ENCODE measurements around the gene GPRIN3. TPM values are rescaled to one million over a fixed set of nuclear protein-coding genes. Genes with fewer than 3 reads are reported as not detected.
"Not testable (repeated sequence)": the region's sequence is repeated elsewhere in the genome, so short reads cannot be mapped to it uniquely, and the experiment has no call there.

The GPRIN3 gene
- total RNA-seq, 2 donors from 2014 or later = 16.6 to 21.1 TPM

GRCh38 chr4:89316931-89317366 lies 9.3 kb upstream of the GPRIN3 start:
- intact Hi-C loops (cut with DNase I, micrococcal nuclease) = no loop called here
- ATAC-seq (peak; percentile 52), DNase-seq (no peak)

DNA sequence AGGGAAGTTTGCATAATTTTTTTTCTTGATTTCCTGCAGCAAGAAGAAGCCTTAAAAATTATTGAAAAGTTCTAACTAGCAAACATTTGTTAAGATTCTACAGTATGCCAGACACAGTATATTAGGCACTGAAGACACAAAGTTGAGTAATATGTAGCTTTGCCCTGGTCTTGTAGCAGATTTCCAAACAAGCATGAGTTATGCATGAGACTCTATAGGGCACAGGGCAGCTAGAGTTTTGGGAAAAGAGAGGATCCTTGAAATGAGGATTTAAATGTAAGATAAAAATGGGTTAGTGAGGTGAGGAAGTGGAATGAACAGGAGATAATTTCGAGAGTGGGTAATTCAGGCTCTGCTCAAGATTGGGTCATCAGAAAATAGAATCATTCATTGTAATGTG lies 8.6 kb upstream of the GPRIN3 start:
- DNase-seq (no peak), ATAC-seq (no peak)
- intact Hi-C loops (cut with DNase I, micrococcal nuclease) = no loop called here

GRCh38 chr4:89314291-89314690 lies 6.7 kb upstream of the GPRIN3 start:
- no peak for DNase-seq
- intact Hi-C loops (cut with DNase I, micrococcal nuclease) = no loop called here
- ATAC-seq = no peak

DNA sequence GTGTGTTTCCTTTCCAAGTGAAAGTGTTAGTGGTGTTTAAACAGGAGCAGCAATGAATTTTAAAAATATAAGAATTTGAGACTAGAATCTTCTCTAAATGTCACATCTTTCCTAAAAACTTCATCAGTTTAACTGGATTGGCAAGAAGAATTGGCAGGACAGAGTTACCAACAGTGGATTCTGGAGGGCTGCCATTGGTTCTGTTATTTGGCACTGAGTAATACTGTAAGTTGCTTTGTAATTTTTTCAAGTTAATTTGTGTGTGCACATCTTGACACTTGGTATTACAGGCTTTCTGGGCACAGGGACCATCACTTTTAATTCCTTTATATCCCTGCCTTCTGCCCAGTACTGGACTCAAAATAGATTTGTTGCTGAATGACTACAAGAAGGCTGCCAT lies 4.5 kb upstream of the GPRIN3 start:
- DNase-seq (no peak), ATAC-seq (no peak)
- intact Hi-C loops (cut with DNase I, micrococcal nuclease) = no loop called here

DNA sequence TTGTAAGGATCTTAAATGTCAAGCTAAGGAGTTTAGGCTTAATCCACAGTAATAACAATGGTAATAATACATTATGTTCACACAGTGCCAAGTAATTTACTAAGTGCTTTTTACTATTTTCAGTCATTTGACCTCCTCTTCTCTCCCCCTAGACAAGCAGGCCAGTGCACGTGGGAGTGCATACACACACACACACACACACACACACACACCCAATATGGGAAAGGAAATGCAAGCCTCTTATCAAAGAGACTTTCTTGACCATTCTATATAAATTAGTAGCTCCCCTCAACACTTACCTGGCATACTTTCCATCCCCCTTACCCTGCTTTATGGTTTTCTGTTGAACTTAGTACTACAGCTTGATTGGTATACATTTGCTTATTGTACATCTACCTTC lies 3.8 kb upstream of the GPRIN3 start:
- DNase-seq = no peak
- no peak for ATAC-seq
- intact Hi-C loops (cut with DNase I, micrococcal nuclease) = no loop called here

DNA sequence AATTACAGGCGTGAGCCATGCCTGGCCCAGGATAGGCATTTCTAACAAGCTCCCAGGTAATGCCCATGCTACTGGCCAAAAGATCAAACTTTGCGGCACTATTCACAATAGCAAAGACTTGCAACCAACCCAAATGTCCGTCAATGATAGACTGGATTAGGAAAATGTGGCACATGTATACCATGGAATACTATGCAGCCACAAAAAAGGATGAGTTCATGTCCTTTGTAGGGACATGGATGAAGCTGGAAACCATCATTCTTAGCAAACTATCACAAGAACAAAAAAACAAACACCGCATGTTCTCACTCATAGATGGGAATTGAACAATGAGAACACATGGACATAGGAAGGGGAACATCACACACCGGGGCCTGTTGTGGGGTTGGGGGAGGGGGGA lies 1.6 kb upstream of the GPRIN3 start:
- intact Hi-C loops (cut with DNase I, micrococcal nuclease); DNase-seq; ATAC-seq: not testable (repeated sequence)

DNA sequence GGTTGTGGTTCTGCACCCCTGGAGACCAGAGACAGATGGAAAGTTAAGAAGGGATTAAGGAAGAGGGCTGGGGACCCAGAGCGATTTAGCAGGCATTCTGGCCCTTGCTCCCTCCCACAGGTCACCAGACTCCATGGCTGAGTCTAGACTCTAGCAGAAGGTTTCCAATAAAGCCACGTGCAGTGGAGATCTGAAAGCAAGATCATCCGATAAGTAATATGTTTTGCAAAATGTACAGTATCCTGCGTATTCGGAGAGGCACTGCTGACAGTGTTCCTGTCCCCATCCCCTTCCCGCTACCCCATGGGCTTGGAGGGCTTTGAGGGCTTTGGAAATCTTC lies 531 bp upstream of the GPRIN3 start:
- ATAC-seq (peak; percentile 34), DNase-seq (no peak)
- intact Hi-C loops (cut with DNase I, micrococcal nuclease) = no loop called here

DNA sequence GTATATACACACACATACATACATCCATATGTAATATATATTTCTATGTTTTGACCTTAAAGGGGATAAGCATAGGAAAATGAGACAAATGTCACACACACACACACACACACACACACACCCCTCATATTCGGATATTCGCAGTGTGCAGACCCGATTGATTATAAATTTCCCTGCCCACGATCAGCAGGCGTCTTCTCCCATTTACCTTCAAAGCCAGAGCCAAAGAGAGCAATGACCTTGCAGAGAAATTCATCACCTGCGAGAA lies 488 bp downstream of the GPRIN3 start:
- intact Hi-C loops (cut with DNase I, micrococcal nuclease) = no loop called here
- no peak for ATAC-seq
- no peak for DNase-seq

- DNase-seq = peak in 1 of 2 donors; percentile 34
- intact Hi-C loops (cut with DNase I, micrococcal nuclease) = no loop called here
- peak; percentile 56 for ATAC-seq
Measured at GRCh38 chr4:89306486-89307177, 968 bp downstream of the GPRIN3 start.

GRCh38 chr4:89305712-89306437 lies 1.7 kb downstream of the GPRIN3 start:
- peak; percentile 24 for ATAC-seq
- peak in 1 of 2 donors; percentile 33 for DNase-seq
- intact Hi-C loops (cut with DNase I, micrococcal nuclease) = no loop called here

GRCh38 chr4:89305028-89305427 lies 2.6 kb downstream of the GPRIN3 start:
- ATAC-seq (no peak), DNase-seq (no peak)
- intact Hi-C loops (cut with DNase I, micrococcal nuclease) = no loop called here

GRCh38 chr4:89303814-89304388 lies 3.7 kb downstream of the GPRIN3 start:
- ATAC-seq (no peak), DNase-seq (no peak)
- intact Hi-C loops (cut with DNase I, micrococcal nuclease) = no loop called here

DNA sequence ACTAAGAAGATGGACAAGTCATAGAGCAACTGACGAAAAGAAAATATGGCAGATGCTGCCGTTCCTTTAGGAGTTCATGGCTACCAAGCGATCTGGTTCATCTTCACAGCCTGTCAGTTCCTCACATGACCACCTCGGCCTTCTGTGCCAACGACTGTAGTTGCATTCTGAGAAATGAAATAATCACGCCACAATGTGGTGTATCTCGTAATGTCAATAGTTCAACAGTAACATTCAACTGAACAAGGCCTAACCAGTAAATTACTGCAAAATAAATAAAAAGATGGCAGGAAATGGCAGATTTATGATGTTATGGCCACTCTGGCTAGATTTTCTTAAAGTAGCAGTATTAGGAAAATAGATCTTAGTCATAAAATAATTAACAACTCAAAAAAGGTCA lies 4.4 kb downstream of the GPRIN3 start:
- peak; percentile 32 for ATAC-seq
- intact Hi-C loops (cut with DNase I, micrococcal nuclease) = no loop called here
- peak; percentile 46 to 71 for DNase-seq

DNA sequence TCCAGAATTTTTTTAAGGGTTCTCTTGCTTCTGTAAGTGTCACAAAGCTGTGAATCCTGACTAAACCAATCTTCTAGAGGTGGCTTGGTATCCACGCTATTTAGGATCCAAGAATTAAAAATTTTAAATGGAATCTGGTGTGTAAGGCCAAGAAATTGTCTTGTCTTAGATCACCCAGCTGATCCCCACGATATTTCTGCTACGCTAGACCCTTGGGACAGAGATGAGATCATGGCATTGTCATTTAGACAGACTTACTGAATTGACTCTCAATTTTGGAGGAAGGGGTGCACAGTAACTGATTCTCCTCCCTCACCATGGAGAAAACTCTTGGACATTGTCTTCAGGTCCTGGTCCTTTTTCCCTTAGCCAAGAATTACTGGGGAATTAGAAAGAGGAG lies 5.7 kb downstream of the GPRIN3 start:
- intact Hi-C loops (cut with DNase I, micrococcal nuclease) = no loop called here

DNA sequence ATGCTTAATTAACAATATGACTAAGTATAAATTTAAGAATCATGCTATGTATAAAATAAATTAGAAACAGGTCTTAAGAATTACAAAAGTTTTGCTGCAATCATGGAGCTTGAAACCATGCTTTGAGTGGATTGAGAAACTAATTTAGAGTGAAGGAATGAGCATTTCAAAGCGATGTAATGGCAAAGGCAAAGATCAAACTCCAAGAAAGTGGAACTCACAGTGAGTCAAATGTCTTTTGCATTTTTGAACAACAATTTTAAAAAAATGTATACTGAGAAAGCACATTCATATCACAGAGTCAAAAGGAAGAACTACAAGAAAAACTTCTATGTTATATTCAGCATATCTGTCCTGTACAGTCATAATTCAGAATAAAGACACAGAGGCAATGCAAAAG lies 6.6 kb downstream of the GPRIN3 start:
- ATAC-seq (no peak), DNase-seq (no peak)
- intact Hi-C loops (cut with DNase I, micrococcal nuclease) = no loop called here

More for the DNA sequence above, 5.7 kb downstream of the GPRIN3 start:
- DNase-seq (no peak), ATAC-seq (no peak)

- ATAC-seq = no peak
- DNase-seq = no peak
- intact Hi-C loops (cut with DNase I, micrococcal nuclease) = no loop called here
Measured at GRCh38 chr4:89300499-89300898, 7.1 kb downstream of the GPRIN3 start.

GRCh38 chr4:89300060-89300459 lies 7.5 kb downstream of the GPRIN3 start:
- DNase-seq (no peak), ATAC-seq (no peak)
- intact Hi-C loops (cut with DNase I, micrococcal nuclease) = no loop called here

DNA sequence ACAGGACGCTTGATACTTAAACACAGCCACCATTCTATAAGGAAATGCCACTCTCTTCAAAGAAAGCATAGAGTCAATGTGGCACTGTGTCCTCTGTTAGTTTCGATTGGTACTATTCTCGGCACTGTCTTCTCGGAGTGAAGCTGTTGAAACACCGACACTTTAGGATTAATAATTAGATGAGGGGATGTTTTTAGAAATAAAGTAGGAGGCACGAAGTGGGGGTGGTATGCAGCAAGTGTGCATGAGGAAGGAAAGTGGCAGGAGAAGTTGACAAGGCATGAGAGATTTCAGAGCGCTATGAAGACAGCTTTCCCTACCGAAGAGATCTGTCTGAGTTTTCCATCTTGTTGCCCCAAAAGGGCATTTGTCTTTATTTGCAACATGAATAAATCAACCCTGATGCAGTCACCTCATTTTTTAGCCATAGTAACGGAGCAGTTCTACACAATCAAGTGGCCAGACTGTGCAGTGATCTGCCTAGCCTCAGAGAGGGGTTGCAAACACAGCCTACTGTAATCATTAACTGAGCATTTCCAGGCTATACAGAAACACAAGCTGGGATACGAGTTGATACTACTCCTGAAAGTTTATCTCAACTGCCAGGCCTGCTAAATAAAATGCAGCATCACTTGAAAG lies 8.3 kb downstream of the GPRIN3 start:
- DNase-seq = no peak

DNA sequence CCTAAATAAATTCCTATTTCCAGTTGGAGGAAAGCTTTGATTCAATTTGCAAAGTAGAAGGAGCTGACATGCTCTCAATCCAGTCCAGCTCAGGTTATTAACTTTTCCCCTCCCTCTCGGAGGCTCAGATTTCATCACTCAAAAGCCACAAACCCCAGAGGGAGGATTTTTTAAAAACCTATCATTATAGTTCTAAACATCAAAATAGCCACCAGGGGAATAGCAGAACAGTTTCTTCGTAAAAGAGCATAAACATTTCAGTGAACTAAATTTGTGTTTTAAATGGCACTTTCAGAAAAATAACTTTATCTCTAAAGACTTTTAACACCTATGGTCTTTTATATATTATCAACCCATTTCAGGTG lies 8.8 kb downstream of the GPRIN3 start:
- intact Hi-C loops (cut with DNase I, micrococcal nuclease) = no loop called here
- DNase-seq (no peak), ATAC-seq (no peak)

More for the DNA sequence above, 8.3 kb downstream of the GPRIN3 start:
- peak; percentile 60 for ATAC-seq
- intact Hi-C loops (cut with DNase I, micrococcal nuclease) = no loop called here

GRCh38 chr4:89298155-89298554 lies 9.4 kb downstream of the GPRIN3 start:
- peak; percentile 39 to 66 for DNase-seq
- peak; percentile 66 for ATAC-seq
- intact Hi-C loops (cut with DNase I, micrococcal nuclease) = no loop called here
